Subcutaneous adipose tissue (tissue), 4 donors: ENCODE measurements around the gene TNFRSF6B. TPM values are rescaled to one million over a fixed set of nuclear protein-coding genes. Genes with fewer than 3 reads are reported as not detected.

Source experiments
- CTCF ChIP-seq: fragments of 450-650 bp; IDR thresholded peaks from one replicate; pipeline ENCODE4 v1.5.1; 2016; ENCODE audit warnings: low read depth, mild to moderate bottlenecking, control low read depth, antibody characterized with exemption, moderate library complexity
- total RNA-seq, 4 donors: library from RNA; depleted of rRNA; stranded (reverse); fragments of >200 nt; gene quantifications; one replicate each; pipeline ENCODE4 v1.1.0, GENCODE V29; 2016

TNFRSF6B gene
- total RNA-seq, 4 donors from 2014 or later = 1.1 to 41.6 (median 10.8) TPM

- TF ChIP-seq CTCF = no peak
Observed at GRCh38 chr20:63702751-63703470, 6.5 kb downstream of the TNFRSF6B start.

GRCh38 chr20:63703471-63703975 lies 7.1 kb downstream of the TNFRSF6B start:
- TF ChIP-seq CTCF = no peak

- no peak for TF ChIP-seq CTCF
Observed at GRCh38 chr20:63703976-63704748, 7.7 kb downstream of the TNFRSF6B start.

- TF ChIP-seq CTCF = no peak
Observed at GRCh38 chr20:63704749-63705117, 8.3 kb downstream of the TNFRSF6B start.

- no peak for TF ChIP-seq CTCF
Observed at GRCh38 chr20:63705232-63706026, 9.0 kb downstream of the TNFRSF6B start.

GRCh38 chr20:63706027-63706695 lies 9.7 kb downstream of the TNFRSF6B start:
- no peak for TF ChIP-seq CTCF
